CD4-positive, alpha-beta memory T cell (primary cell): ENCODE data around the gene ASCC3. TPM values are rescaled to one million over a fixed set of nuclear protein-coding genes. Genes with fewer than 3 reads are reported as not detected.

ENCODE experiments used
- CTCF ChIA-PET: fragments of 350-600 bp; sonication (Branson Sonifier 250); formaldehyde crosslinking; loops from one replicate; lab custom pipeline; 2021; ENCODE audit warnings: inconsistent platforms; ENCODE audit not compliant: partially characterized antibody; lab: Charles Lee
- POLR2A ChIA-PET: fragments of 350-600 bp; sonication (Branson Sonifier 250); formaldehyde crosslinking; loops from one replicate; lab custom pipeline; 2021; ENCODE audit not compliant: partially characterized antibody; lab: Charles Lee
- DNase-seq, 5 donors: peaks; one replicate each; pipeline versions ENCODE4 v3.0.0 to v3.0.0-alpha.2; 2020 to 2022; ENCODE audit warnings: mixed read lengths in 1 of 5
- H3K27ac ChIP-seq: one replicate; pipeline ENCODE4 v1.7.0; 2013; ENCODE audit warnings: low read depth, low read length
- H3K27me3 ChIP-seq: 2 replicates; pipeline ENCODE4 v1.7.0; 2013; ENCODE audit warnings: mild to moderate bottlenecking, low read length, moderate library complexity; ENCODE audit not compliant: insufficient read depth
- H3K36me3 ChIP-seq: 2 replicates; pipeline ENCODE4 v1.7.0; 2013; ENCODE audit warnings: mild to moderate bottlenecking, low read length, moderate library complexity; ENCODE audit not compliant: insufficient read depth
- H3K4me1 ChIP-seq: 2 replicates; pipeline ENCODE4 v1.7.0; 2013; ENCODE audit warnings: mild to moderate bottlenecking, low read length, moderate library complexity; ENCODE audit not compliant: insufficient read depth
- H3K4me3 ChIP-seq, 2 donors: one replicate each; pipeline ENCODE4 v1.7.0; 2013; ENCODE audit warnings: low read length in 2 of 2, mild to moderate bottlenecking in 1 of 2
- H3K9me3 ChIP-seq, 2 donors: one replicate each; pipeline ENCODE4 v1.7.0; 2013; ENCODE audit warnings: low read length in 2 of 2, control low read depth in 1 of 2; ENCODE audit not compliant: control insufficient read depth in 1 of 2
- H3K27ac Mint-ChIP-seq, 7 donors: one replicate each; pipeline ENCODE4 v1.8.0; 2020 to 2021; ENCODE audit warnings: mixed read lengths in 7 of 7, mild to moderate bottlenecking in 6 of 7, inconsistent platforms in 3 of 7, moderate library complexity in 3 of 7
- H3K27me3 Mint-ChIP-seq, 2 donors: one replicate each; pipeline ENCODE4 v1.8.0; 2020 to 2021; ENCODE audit warnings: mixed read lengths in 2 of 2
- H3K36me3 Mint-ChIP-seq, 2 donors: one replicate each; pipeline ENCODE4 v1.8.0; 2020 to 2021; ENCODE audit warnings: mixed read lengths in 2 of 2, inconsistent platforms in 1 of 2, mild to moderate bottlenecking in 1 of 2
- H3K4me1 Mint-ChIP-seq, 4 donors: one replicate each; pipeline ENCODE4 v1.8.0; 2020 to 2021; ENCODE audit warnings: mixed read lengths in 4 of 4, mild to moderate bottlenecking in 1 of 4
- H3K4me3 Mint-ChIP-seq, 8 donors: one replicate each; pipeline ENCODE4 v1.8.0; 2020 to 2021; ENCODE audit warnings: mixed read lengths in 8 of 8, mild to moderate bottlenecking in 7 of 8, moderate library complexity in 6 of 8, inconsistent platforms in 3 of 8
- H3K9me3 Mint-ChIP-seq, 8 donors: one replicate each; pipeline ENCODE4 v1.8.0; 2020 to 2021; ENCODE audit warnings: mixed read lengths in 8 of 8, mild to moderate bottlenecking in 5 of 8, inconsistent platforms in 3 of 8, moderate library complexity in 1 of 8
- intact Hi-C: fragments of 100-400 bp; cut with micrococcal nuclease; formaldehyde crosslinking; loops from one replicate; pipeline ENCODE4 v1.15.1; 2023
- polyA plus RNA-seq, 2 donors: library from polyadenylated mRNA; unstranded; fragments of 300-500 nt; fragmentation: Illumina TruSeq; gene quantifications; one replicate each; pipeline ENCODE4 v1.2.3, GENCODE V29; 2021
- total RNA-seq, 2 experiments: library from RNA; stranded (reverse); gene quantifications; one replicate each; pipeline ENCODE4 v1.2.3, GENCODE V29; 2021

The ASCC3 gene
- total and polyA plus RNA-seq, 4 experiments from 2014 or later = 13.0 to 57.9 (median 43.1) TPM

GRCh38 chr6:100622907-100623692 lies 258.0 kb downstream of the ASCC3 start:
- CTCF ChIA-PET = no interaction called here
- no peak overlapping the region for H3K27ac Mint-ChIP-seq
- peaks cover 51 to 67% of the 10 kb centered on the region in 2 donors for H3K36me3 Mint-ChIP-seq
- peaks cover 7% of the 10 kb centered on the region for H3K36me3 ChIP-seq
- no peaks in the 10 kb centered on the region for H3K27me3 Mint-ChIP-seq
- H3K4me1 Mint-ChIP-seq = no peaks in the 10 kb centered on the region
- POLR2A ChIA-PET = no interaction called here
- no peak overlapping the region for H3K4me3 ChIP-seq
- DNase-seq = no peak
- H3K9me3 ChIP-seq = no peaks in the 10 kb centered on the region
- peaks cover 0 to 13% (median 3%) of the 10 kb centered on the region in 8 donors for H3K9me3 Mint-ChIP-seq
- H3K4me3 Mint-ChIP-seq = no peak overlapping the region
- H3K27ac ChIP-seq = no peak overlapping the region
- no peaks in the 10 kb centered on the region for H3K4me1 ChIP-seq
- intact Hi-C loops = no loop called here
- no peaks in the 10 kb centered on the region for H3K27me3 ChIP-seq

GRCh38 chr6:100620085-100620840 lies 260.9 kb downstream of the ASCC3 start:
- H3K4me3 Mint-ChIP-seq = no peak overlapping the region

GRCh38 chr6:100618351-100618671 lies 262.8 kb downstream of the ASCC3 start:
- no peak for DNase-seq
- Histone ChIP-seq H3K4me3 (no peak overlapping the region), H3K4me1 (no peaks in the 10 kb centered on the region), H3K27me3 (no peaks in the 10 kb centered on the region), H3K9me3 (no peaks in the 10 kb centered on the region), H3K27ac (no peak overlapping the region), H3K36me3 (peaks cover 7% of the 10 kb centered on the region)
- ChIA-PET POLR2A (no interaction called here), CTCF (no interaction called here)
- Mint-ChIP-seq H3K4me3 (no peak overlapping the region), H3K36me3 (peaks cover 43 to 63% of the 10 kb centered on the region in 2 donors), H3K9me3 (peaks cover 0 to 13% (median 2%) of the 10 kb centered on the region in 8 donors), H3K27ac (no peak overlapping the region), H3K27me3 (no peaks in the 10 kb centered on the region), H3K4me1 (no peaks in the 10 kb centered on the region)
- intact Hi-C loops = no loop called here

More at GRCh38 chr6:100620085-100620840, 260.9 kb downstream of the ASCC3 start:
- Histone ChIP-seq H3K27ac (no peak overlapping the region), H3K27me3 (no peaks in the 10 kb centered on the region), H3K4me3 (no peak overlapping the region), H3K9me3 (no peaks in the 10 kb centered on the region), H3K36me3 (peaks cover 7% of the 10 kb centered on the region), H3K4me1 (no peaks in the 10 kb centered on the region)
- DNase-seq = no peak
- Mint-ChIP-seq H3K36me3 (peaks cover 50 to 66% of the 10 kb centered on the region in 2 donors), H3K4me1 (no peaks in the 10 kb centered on the region), H3K27me3 (no peaks in the 10 kb centered on the region), H3K9me3 (peaks cover 0 to 13% (median 3%) of the 10 kb centered on the region in 8 donors), H3K27ac (no peak overlapping the region)
- POLR2A ChIA-PET = no interaction called here
- intact Hi-C loops = no loop called here
- CTCF ChIA-PET = no interaction called here

- no peak for DNase-seq
- Histone ChIP-seq H3K4me3 (no peak overlapping the region), H3K9me3 (no peaks in the 10 kb centered on the region), H3K36me3 (peaks cover 7% of the 10 kb centered on the region), H3K4me1 (no peaks in the 10 kb centered on the region), H3K27ac (no peak overlapping the region), H3K27me3 (no peaks in the 10 kb centered on the region)
- no peaks in the 10 kb centered on the region for H3K27me3 Mint-ChIP-seq
- CTCF ChIA-PET = no interaction called here
- intact Hi-C loops = no loop called here
- POLR2A ChIA-PET = no interaction called here
- H3K9me3 Mint-ChIP-seq = peaks cover 0 to 13% (median 2%) of the 10 kb centered on the region in 8 donors
- H3K4me1 Mint-ChIP-seq = no peaks in the 10 kb centered on the region
- H3K36me3 Mint-ChIP-seq = peaks cover 42 to 61% of the 10 kb centered on the region in 2 donors
- no peak overlapping the region for H3K4me3 Mint-ChIP-seq
- no peak overlapping the region for H3K27ac Mint-ChIP-seq
These were observed 263.3 kb downstream of the ASCC3 start for GRCh38 chr6:100617633-100618350.

GRCh38 chr6:100614933-100615332 lies 266.2 kb downstream of the ASCC3 start:
- Histone ChIP-seq H3K36me3 (no peaks in the 10 kb centered on the region), H3K27me3 (no peaks in the 10 kb centered on the region), H3K4me1 (no peaks in the 10 kb centered on the region), H3K4me3 (no peak overlapping the region), H3K9me3 (no peaks in the 10 kb centered on the region), H3K27ac (no peak overlapping the region)
- Mint-ChIP-seq H3K9me3 (no peaks in the 10 kb centered on the region), H3K36me3 (peaks cover 25 to 42% of the 10 kb centered on the region in 2 donors), H3K4me3 (no peak overlapping the region), H3K27ac (no peak overlapping the region), H3K27me3 (no peaks in the 10 kb centered on the region), H3K4me1 (no peaks in the 10 kb centered on the region)
- DNase-seq = no peak
- POLR2A ChIA-PET = no interaction called here
- CTCF ChIA-PET = no interaction called here
- intact Hi-C loops = no loop called here

GRCh38 chr6:100614386-100614785 lies 266.7 kb downstream of the ASCC3 start:
- CTCF ChIA-PET = no interaction called here
- Histone ChIP-seq H3K36me3 (no peaks in the 10 kb centered on the region), H3K4me1 (no peaks in the 10 kb centered on the region), H3K27ac (no peak overlapping the region), H3K4me3 (no peak overlapping the region), H3K27me3 (no peaks in the 10 kb centered on the region), H3K9me3 (no peaks in the 10 kb centered on the region)
- POLR2A ChIA-PET = no interaction called here
- no peaks in the 10 kb centered on the region for H3K27me3 Mint-ChIP-seq
- no peaks in the 10 kb centered on the region for H3K9me3 Mint-ChIP-seq
- no peak overlapping the region for H3K4me3 Mint-ChIP-seq
- no peak for DNase-seq
- no peak overlapping the region for H3K27ac Mint-ChIP-seq
- peaks cover 23 to 37% of the 10 kb centered on the region in 2 donors for H3K36me3 Mint-ChIP-seq
- no peaks in the 10 kb centered on the region for H3K4me1 Mint-ChIP-seq
- intact Hi-C loops = no loop called here

- intact Hi-C loops = no loop called here
- ChIA-PET CTCF (no interaction called here), POLR2A (no interaction called here)
- Mint-ChIP-seq H3K9me3 (no peaks in the 10 kb centered on the region), H3K27me3 (no peaks in the 10 kb centered on the region), H3K27ac (no peak overlapping the region), H3K4me1 (no peaks in the 10 kb centered on the region), H3K36me3 (peaks cover 20 to 30% of the 10 kb centered on the region in 2 donors), H3K4me3 (no peak overlapping the region)
- no peaks in the 10 kb centered on the region for H3K9me3 ChIP-seq
- DNase-seq = no peak
- no peak overlapping the region for H3K4me3 ChIP-seq
- H3K4me1 ChIP-seq = no peaks in the 10 kb centered on the region
- H3K27me3 ChIP-seq = no peaks in the 10 kb centered on the region
- H3K36me3 ChIP-seq = no peaks in the 10 kb centered on the region
- H3K27ac ChIP-seq = no peak overlapping the region
These were observed 267.5 kb downstream of the ASCC3 start for GRCh38 chr6:100613656-100614055.
